ENCODE data around the gene RMND5B.

DNA sequence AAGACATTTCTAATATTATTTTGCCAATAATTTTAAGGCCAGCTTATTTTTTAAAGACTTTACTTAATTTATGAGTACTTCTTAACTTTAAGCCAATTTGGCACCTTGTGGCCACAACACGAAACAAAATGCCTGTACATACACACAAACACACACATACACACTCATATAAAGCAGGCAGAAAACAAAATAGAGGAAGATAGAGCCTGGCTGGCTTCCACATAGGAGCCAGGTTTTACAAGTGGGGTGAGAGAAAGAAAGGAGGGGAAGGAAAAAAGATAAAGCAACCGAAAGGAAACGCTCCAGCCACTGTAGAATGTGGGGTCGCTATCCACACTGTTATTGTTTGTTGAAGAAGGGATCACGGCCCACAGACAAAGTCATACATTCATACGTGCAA is 46.0 kb downstream of the RMND5B start:
- TF ChIP-seq, protein P1, sequence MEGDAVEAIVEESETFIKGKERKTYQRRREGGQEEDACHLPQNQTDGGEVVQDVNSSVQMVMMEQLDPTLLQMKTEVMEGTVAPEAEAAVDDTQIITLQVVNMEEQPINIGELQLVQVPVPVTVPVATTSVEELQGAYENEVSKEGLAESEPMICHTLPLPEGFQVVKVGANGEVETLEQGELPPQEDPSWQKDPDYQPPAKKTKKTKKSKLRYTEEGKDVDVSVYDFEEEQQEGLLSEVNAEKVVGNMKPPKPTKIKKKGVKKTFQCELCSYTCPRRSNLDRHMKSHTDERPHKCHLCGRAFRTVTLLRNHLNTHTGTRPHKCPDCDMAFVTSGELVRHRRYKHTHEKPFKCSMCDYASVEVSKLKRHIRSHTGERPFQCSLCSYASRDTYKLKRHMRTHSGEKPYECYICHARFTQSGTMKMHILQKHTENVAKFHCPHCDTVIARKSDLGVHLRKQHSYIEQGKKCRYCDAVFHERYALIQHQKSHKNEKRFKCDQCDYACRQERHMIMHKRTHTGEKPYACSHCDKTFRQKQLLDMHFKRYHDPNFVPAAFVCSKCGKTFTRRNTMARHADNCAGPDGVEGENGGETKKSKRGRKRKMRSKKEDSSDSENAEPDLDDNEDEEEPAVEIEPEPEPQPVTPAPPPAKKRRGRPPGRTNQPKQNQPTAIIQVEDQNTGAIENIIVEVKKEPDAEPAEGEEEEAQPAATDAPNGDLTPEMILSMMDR (IDR thresholded peaks at IDR 0.05), result no peak
- no peak for TF ChIP-seq POLR2A (IDR thresholded peaks at IDR 0.05)

All from stomach (tissue), 4 donors.